RPMI8226 (cell line): ENCODE measurements around the gene PLXNA2.

Experiments used
- DNase-seq: peaks from one replicate; pipeline ENCODE4 v3.0.0-alpha.2; 2015

The PLXNA2 gene

DNA sequence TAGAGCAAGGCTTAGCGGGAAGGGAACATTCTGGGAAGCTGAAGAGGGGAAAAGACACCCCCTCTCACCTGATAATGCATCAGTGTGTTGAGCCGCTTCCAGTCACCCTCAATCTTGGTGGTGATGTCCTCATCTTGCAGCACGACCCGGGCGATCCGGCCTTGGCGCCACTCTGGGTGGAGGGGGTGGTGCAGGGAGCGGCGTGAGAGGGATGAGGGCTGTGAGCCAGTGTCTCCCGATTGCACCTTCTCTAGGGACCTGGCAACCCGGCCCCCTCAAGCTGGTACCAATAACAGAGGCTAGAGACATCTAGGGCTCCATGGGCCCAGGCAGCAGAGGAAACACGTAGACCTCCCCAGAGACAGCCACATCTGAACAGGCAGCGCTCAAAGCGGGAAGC is 205.9 kb downstream of the PLXNA2 start:
- DNase-seq = no peak

DNA sequence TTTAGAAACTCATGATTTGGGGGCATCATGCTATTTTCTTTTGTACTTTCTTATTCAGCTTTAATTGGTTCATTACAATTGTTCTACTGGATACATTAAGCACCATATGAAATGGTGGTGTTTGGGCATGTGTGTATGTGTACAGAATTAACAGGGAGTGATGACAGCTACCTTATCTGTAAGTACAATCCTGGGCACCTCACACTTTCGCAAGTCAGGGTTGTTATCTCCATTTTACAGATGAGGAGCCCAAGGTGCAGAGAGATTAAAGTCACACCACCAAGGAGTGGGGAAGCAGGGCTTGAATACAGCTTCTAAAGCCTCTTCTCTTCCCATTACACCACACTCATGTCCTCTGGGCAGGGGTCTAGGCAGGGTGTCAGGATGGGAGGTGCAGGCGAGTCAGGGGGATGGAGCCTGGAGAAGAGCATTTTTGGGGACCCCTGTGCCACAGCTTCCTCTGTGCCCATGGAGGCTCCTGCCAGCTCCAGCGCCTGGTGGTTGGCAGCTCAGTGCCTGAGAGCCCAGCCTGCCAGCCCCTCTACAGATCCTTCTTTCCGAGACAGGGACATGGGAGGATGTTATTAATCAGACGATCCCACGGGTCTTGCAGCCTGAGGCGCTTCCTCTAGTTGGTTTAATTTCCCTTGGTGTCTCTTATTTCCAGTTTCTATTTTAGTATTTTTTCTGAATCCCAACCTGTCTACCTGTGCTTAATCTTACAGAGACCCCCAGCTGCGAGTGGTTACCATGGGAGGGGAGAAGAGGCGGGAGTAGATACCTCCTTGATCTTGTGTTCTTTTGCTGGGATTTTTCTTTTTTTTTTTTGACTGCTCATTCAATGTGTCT is 207.0 kb downstream of the PLXNA2 start:
- DNase-seq = no peak

DNA sequence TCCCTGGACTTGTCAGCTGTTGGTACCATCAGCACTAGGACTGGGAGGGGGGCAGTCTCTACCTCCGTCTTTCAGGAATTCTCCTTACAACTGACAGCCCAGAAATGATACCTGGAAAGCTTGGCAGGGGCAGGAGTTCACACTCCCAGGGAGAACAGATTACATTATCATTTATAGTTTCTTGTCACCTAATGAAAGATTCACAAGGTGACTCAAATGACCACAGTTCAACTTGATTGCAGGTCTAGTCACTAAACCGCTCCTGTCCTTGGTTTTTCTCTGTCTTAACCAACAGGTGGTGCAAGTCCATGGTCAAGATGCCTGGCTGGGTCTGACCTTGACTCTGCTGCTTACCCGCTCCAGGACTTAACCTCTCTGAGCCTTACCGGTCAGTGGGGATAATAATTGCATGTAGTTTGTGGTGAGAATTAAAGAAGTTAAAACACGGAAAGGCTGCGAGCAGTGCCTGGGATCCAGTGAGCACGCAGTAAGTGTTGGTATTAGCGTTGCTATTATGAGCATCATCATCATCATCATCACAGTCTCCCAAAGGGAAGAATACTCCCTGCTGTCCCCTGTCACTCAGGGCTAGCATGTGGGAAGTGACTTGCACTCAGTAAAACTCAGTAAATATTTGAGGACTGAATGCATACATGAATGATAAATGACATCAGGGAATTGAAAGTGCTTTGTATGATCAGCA is 207.9 kb downstream of the PLXNA2 start:
- DNase-seq = peak; percentile 19

GRCh38 chr1:208034135-208034534 is 210.0 kb downstream of the PLXNA2 start:
- DNase-seq = no peak

GRCh38 chr1:208033236-208033635 is 210.9 kb downstream of the PLXNA2 start:
- no peak for DNase-seq

DNA sequence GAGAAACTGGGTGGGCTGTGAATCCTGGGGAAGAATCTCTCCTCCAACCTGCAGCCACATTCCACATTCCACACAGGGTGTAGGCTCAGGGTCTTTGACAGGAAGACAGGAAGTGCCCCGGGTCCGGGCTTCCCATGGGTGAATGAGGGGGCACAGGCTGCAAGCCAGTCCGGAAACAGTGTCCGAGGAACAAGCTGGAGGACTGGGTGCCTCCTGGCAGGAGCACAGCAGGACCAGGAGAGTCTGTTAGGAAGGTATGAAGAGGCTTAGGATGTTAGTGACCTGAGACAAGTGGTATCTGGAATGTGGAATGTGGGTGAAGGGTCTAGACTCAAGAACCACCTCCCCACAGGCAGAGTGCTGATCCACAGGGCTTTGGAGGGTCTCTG is 212.3 kb downstream of the PLXNA2 start:
- no peak for DNase-seq

GRCh38 chr1:208031316-208031931 is 212.8 kb downstream of the PLXNA2 start:
- no peak for DNase-seq

- no peak for DNase-seq
These were observed 213.7 kb downstream of the PLXNA2 start for GRCh38 chr1:208030288-208031091.

DNA sequence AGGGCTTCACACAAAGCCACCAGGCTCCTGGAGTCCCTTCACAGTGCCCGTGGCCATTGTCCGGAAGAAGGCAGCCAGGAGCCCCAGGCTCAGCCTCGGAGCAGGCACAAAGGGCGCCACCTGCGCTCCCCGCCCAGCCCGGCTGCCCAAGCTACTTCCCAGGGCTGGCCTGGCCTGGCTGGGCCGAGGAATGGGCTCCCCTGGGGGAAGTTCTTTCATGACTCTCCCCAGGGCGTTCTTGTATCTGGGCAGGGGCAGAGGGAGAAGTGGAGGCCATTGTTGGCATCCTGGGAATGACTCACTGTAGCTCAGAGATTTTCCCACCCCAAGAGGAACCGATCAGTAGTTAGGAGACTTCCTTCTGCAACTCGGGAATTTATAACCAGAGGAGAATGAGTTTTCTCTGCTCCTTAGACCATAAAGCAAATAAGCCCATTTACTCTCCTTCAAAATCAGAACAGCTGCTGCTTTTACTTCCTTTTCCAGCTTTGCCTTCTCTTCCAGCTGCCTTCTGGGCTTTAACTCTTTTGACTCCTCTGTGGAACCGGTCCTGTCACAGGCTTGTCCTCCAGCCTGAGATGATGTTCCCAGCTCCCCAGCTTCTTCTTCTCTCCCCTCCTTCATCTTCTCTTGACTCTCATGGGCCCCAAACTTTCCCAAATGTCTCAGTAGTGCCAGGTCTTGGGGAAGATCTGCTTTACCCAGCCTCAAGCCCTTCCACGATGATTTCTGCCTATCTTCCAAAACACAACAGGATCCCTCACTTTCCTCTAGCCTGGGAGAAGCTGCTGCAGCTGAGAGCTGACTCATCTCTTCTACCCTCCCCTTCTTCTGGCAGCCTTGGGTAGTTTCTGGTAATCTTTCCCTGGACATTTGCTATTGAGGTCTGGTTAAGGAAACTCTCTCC is 214.6 kb downstream of the PLXNA2 start:
- DNase-seq = no peak

- no peak for DNase-seq
These were observed 215.7 kb downstream of the PLXNA2 start for GRCh38 chr1:208028526-208028925.

GRCh38 chr1:208027861-208028260 is 216.3 kb downstream of the PLXNA2 start:
- DNase-seq = no peak

GRCh38 chr1:208026880-208027438 is 217.2 kb downstream of the PLXNA2 start:
- no peak for DNase-seq

- no peak for DNase-seq
These were observed 219.2 kb downstream of the PLXNA2 start for GRCh38 chr1:208025031-208025430.

GRCh38 chr1:208024406-208024805 is 219.8 kb downstream of the PLXNA2 start:
- DNase-seq = no peak

DNA sequence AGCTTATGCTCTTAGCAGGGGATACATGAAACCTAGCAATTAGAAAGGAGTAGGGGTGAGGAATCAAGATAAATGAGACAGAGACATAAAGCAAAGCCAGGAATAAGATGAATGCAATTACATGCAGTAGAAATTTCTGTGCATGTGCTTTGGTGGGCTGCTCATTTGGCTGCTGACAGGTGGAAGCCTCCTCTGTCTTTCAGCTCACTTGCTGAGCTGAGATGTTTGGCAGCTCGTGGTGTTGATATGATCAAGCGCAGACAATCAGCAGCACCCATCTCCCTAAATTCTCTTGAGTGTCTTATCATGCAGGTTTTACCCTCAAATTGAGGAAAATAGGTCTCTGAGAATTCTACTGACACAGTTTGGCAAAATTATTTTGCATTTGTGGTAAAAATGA is 224.9 kb downstream of the PLXNA2 start:
- no peak for DNase-seq

DNA sequence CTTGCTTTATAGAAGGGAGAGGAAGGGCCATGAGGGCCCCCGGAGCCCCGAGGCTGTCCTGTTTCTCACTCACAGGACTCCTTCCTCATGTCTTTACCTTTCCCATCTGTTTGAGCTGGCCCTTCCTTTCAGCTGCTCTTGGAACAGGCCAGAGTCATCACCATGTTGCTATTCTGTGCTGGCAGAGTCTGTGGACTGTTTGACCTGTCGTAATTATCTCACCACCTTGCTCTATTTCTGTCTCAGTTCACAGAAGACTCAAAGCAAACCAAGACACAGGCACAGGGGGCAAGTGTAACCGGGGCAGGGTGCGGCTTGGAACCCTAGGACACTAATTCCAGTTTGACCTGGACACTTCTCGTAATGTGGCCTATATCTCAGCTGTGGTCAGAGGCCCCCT is 228.9 kb downstream of the PLXNA2 start:
- DNase-seq = no peak

DNA sequence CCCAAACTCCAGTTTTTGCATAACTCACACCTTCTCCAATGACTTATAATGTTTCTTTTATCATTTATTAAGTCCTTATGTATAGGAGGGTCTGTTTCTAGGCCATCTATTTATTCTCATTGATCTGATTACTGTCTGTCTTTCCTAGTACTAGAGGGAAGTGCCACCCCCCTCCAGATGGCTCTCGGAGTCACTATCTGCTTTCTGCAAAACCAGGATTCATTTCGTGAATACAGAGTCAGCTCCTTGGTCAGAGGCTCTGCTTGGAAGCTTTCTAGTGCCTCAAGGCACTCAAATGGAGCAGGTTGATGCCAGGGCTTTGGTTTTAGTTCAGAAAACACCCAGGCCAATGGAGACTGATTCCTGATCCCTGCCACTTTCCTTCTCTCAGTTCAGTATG is 231.0 kb downstream of the PLXNA2 start:
- no peak for DNase-seq

DNA sequence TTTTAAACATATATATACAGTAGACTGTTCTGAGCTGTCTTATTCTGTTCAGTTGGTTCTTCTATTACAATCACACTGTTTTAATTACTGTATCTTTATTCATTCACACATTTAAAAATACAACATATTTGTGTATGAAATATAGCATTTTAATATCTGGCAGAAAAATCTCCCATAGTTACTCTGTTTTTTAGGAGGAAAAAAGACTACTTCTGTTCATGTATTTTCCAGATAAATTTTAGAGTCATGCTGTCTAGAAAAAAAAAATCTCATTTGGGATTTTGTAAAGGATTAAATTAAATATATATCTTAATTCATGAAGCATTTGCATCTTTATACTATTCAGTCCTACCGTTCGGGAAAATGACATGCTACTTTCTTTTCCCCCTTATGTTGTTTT is 231.5 kb downstream of the PLXNA2 start:
- no peak for DNase-seq

- no peak for DNase-seq
These were observed 233.6 kb downstream of the PLXNA2 start for GRCh38 chr1:208010487-208011071.

GRCh38 chr1:208009706-208010444 is 234.3 kb downstream of the PLXNA2 start:
- DNase-seq = no peak

DNA sequence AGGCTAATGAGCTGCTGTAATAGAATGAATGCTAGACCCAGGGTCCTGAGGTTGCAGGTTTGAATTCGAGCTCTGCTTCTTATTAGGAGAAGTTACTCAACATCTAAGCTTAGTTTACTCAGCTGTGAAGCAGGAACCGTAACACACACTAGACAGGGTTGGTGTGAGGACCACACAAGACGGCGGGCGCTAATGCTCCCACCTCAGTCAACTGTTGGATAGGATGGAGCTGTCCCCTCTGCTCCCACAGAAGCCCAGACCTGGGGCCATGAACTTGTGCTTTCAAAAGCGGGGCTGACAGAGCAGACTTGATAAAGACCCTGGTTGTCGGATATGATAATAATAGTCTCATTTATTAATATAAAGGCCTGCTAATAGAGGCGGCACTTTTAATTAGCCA is 234.9 kb downstream of the PLXNA2 start:
- DNase-seq = no peak
